ENCODE measurements around the gene A4GALT.

A4GALT gene

GRCh38 chr22:42732081-42732480 is 11.4 kb upstream of the A4GALT start:
- TF ChIP-seq FOXP2 (optimal IDR thresholded peaks at IDR 0.05; ENCODE audit: borderline replicate concordance, extremely low read depth, extremely low read length, insufficient read depth) = no peak
- TF ChIP-seq REST (IDR thresholded peaks at IDR 0.05; ENCODE audit: insufficient read depth in 1 of 2, low read depth in 2 of 2, low read length in 2 of 2) = no peak
- no peak for TF ChIP-seq SIN3A (IDR thresholded peaks at IDR 0.05; ENCODE audit: borderline replicate concordance, insufficient read depth, low read length)
- TF ChIP-seq TAF1 (IDR thresholded peaks at IDR 0.05; ENCODE audit: borderline replicate concordance, insufficient read depth, low read length) = no peak
- no peak for TF ChIP-seq POLR2AphosphoS5 (IDR thresholded peaks at IDR 0.05; ENCODE audit: low read depth, low read length)

- TF ChIP-seq FOXP2 (optimal IDR thresholded peaks at IDR 0.05; ENCODE audit: borderline replicate concordance, extremely low read depth, extremely low read length, insufficient read depth) = no peak
- no peak for TF ChIP-seq TAF1 (IDR thresholded peaks at IDR 0.05; ENCODE audit: borderline replicate concordance, insufficient read depth, low read length)
- TF ChIP-seq REST (IDR thresholded peaks at IDR 0.05; ENCODE audit: insufficient read depth in 1 of 2, low read depth in 2 of 2, low read length in 2 of 2) = no peak
- TF ChIP-seq POLR2AphosphoS5 (IDR thresholded peaks at IDR 0.05; ENCODE audit: low read depth, low read length) = no peak
- no peak for TF ChIP-seq SIN3A (IDR thresholded peaks at IDR 0.05; ENCODE audit: borderline replicate concordance, insufficient read depth, low read length)
Measured at GRCh38 chr22:42726811-42727210, 6.1 kb upstream of the A4GALT start.

DNA sequence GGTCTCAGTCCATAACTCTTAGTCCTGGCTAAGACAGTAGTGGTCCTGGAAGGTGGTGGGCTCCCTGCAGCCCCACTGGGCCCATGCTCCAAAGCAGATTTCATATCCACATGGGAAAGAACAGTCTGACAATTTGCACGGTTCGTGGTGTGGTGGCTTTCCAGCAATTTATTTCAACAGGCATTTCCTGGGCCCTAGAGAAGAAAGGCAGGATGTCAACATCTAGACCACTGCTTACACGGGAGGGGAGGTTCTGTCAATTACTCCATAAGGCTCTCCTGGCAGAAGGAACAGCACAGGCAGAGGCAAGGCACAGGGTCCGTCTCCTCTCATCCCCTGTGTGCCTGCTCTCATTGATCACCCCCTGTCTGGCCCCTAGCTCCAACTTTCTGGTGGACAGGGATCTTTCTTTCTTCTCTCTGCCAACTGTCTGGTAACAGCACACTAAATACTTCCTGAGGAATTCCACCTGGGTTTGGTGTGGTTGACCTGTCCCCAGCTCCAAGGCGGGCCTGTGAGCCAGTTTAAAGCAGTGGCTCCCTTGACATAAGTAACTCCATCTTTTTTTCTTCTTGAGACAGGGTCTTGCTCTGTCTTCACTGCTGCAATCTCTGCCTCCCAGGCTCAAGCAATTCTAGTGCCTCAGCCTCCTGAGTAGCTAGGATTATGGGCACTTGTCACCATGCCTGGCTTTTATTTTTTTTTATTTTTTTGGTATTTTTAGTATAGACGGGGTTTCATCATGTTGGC is 5.1 kb upstream of the A4GALT start:
- no peak for TF ChIP-seq POLR2AphosphoS5 (IDR thresholded peaks at IDR 0.05; ENCODE audit: low read depth, low read length)

GRCh38 chr22:42724062-42724461 is 3.4 kb upstream of the A4GALT start:
- TF ChIP-seq TAF1 (IDR thresholded peaks at IDR 0.05; ENCODE audit: borderline replicate concordance, insufficient read depth, low read length) (no peak), FOXP2 (optimal IDR thresholded peaks at IDR 0.05; ENCODE audit: borderline replicate concordance, extremely low read depth, extremely low read length, insufficient read depth) (no peak), POLR2AphosphoS5 (IDR thresholded peaks at IDR 0.05; ENCODE audit: low read depth, low read length) (no peak), REST (IDR thresholded peaks at IDR 0.05; ENCODE audit: insufficient read depth in 1 of 2, low read depth in 2 of 2, low read length in 2 of 2) (no peak), SIN3A (IDR thresholded peaks at IDR 0.05; ENCODE audit: borderline replicate concordance, insufficient read depth, low read length) (no peak)

DNA sequence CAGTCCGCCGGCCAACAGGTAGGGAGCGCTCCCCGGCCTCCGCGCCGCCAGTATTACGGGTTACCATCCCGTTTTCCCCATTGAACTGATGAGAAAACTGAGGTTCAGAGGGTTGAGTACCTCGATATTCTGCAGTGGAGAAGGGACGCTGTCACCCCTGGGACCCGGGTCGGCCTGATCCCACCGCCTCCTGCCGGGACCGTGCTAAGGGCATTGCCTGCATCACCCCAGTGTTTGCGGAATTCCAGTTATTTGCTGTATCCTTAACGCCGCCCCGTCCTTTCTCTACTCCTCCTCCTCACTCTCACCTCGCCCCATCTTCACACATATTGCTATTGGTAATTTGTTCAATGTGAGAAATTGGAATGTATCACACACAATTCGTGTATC is 370 bp upstream of the A4GALT start:
- TF ChIP-seq TAF1 (IDR thresholded peaks at IDR 0.05; ENCODE audit: borderline replicate concordance, insufficient read depth, low read length) (no peak), POLR2AphosphoS5 (IDR thresholded peaks at IDR 0.05; ENCODE audit: low read depth, low read length) (no peak), SIN3A (IDR thresholded peaks at IDR 0.05; ENCODE audit: borderline replicate concordance, insufficient read depth, low read length) (no peak), REST (IDR thresholded peaks at IDR 0.05; ENCODE audit: insufficient read depth in 1 of 2, low read depth in 2 of 2, low read length in 2 of 2) (no peak)
